Effector CD8-positive, alpha-beta T cell (primary cell): ENCODE measurements around the gene ENKD1.
A peak's percentile ranks its signal among the peaks of the same experiment; 100 is the strongest.
"Not testable (repeated sequence)": the region's sequence is repeated elsewhere in the genome, so short reads cannot be mapped to it uniquely, and the experiment has no call there.

ENCODE experiments used
- DNase-seq: peaks from one replicate; lab custom pipeline; 2025; lab: John Stamatoyannopoulos, UW
- total RNA-seq, 4 experiments: gene quantifications; one replicate each; lab custom pipeline; 2026; lab: John Stamatoyannopoulos, UW

The ENKD1 gene, protein sequence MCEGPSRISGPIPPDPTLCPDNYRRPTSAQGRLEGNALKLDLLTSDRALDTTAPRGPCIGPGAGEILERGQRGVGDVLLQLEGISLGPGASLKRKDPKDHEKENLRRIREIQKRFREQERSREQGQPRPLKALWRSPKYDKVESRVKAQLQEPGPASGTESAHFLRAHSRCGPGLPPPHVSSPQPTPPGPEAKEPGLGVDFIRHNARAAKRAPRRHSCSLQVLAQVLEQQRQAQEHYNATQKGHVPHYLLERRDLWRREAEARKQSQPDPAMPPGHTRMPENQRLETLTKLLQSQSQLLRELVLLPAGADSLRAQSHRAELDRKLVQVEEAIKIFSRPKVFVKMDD
- total RNA-seq, result 13.1 to 22.2 (median 17.6) reads per million in 4 experiments

GRCh38 chr16:67666559-67667452 is at the start of gene ENKD1, which contains the start of gene C16orf86:
TSS of gene ENKD1 (minus strand) at chr16:67666750. CDS start at chr16:67666442, 308 bp downstream.
TSS of gene C16orf86 (plus strand) at chr16:67666814. CDS start at chr16:67666971, 157 bp downstream.
- peak; percentile 72 for DNase-seq

DNA sequence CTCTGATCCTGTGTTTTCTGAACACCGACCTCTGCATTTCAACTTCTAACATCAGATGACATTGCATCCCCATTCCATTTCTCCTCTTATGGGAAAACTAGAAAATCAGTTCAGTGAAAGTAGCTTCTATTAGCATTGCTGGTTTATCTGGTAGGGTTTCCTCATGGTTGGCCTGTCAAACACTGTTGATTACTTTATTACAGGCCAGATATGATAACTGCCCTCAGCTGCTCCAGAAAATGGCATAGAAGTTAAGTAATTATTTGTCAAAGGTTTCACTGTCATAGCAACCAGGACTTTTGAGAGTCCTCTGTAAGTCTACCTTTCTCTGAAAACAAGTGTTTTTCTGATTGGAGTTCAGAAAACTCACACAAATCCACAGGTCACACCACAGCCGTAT is 49.5 kb upstream of the ENKD1 start:
- DNase-seq, result no peak

GRCh38 chr16:67714522-67714921 is 48.0 kb upstream of the ENKD1 start:
- DNase-seq, result no peak

DNA sequence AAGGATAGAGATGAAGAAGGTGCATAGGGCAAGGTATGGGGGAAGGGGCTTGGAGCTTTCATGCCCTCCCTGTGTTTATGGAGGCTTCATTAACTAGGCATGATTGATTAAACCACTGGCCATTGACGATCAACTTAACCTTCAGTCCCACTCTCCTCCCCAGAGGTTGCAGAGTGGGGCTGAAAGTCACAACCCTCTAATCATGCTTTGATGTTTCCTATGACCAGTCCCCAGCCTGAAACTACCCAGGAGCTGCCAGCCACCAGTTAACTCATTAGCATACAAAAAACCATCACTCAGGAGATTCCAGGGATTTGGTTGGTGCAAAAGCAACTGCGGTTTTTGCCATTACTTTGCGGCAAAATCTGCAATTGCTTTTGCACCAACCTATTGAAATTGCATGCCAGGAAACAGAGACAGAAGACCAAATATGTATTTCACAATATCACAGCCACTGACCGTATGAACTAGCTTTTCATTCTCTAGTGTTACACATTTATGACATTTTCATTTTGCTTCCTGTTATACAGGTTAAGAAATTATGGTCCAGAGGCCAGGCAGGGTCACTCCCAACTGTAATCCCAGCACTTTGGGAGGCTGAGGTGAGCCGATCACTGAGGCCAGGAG is 47.2 kb upstream of the ENKD1 start:
- DNase-seq, result no peak

DNA sequence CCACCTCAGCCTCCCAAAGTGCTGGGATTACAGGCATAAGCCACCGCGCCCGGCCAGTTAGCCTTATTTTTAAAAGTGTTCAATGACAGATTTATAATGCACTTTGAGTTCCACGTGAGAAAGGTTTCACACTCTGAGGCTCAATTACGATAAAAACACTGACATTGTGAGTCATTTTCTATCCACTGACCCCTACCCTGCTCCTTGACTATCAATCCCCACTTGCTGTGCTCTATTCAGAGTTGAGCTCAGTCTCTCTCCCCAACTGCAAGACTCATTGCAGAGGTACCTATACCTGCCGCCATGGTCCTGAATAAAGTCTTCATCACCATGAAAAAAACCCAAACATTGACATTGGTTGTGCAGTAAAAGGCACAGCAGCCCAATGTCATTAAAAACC is 44.1 kb upstream of the ENKD1 start:
- DNase-seq, result no peak

GRCh38 chr16:67709050-67709449 is 42.5 kb upstream of the ENKD1 start:
- DNase-seq, result no peak

- DNase-seq, result no peak
These were observed 41.8 kb upstream of the ENKD1 start for GRCh38 chr16:67708368-67708771.

DNA sequence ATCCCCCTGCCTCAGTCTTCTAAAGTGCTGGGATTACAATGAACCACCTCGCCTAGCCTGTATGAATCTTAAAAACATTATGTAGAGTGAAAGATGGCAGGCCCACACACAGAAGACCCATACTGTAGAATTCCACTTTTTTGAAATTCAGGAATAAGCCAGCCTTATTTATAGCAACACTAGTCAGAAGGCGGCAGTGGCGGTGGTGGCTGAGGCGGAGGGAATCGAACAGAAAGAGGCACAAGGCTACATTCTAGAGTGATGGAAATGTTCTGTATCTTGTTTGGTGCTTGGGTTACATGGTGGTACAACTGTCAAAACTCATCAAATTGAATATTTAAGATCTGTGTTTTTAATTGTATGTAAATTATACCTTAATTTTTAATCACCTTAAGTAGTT is 41.2 kb upstream of the ENKD1 start:
- no peak for DNase-seq

DNA sequence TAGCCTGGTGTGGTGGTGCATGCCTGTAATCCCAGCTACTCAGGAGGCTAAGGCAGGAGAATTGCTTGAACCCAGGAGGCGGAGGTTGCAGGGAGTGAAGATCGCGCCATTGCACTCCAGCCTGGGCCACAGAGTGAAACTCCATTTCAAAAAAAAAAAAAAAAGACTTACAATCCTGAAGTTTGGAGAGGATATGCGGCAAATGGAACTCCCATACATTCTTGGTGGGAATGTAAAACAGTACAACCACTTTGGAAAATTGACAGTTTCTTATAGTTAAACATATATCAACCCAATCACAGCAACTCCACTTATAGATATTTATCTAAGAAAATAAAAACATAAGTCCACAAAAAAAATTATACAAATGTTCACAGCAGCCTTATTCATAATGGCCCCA is 40.7 kb upstream of the ENKD1 start:
- DNase-seq, result no peak

DNA sequence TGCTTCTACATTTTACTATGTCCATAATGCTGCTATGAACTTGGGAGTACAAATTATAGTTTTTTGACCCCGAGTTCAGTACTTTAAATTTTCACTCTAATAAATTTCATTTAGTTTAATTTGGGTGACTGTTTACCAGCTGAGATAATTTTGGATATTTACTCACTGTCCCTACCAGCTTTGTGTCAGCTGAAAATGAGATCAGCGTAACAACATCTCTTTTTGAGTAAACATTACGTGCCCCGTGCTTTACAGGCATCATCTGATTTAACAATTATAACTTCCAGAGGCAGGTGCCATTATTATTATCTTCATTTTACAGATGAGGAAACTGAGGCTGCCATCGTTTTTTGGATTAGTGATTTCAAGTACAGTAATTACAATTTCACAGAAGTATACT is 37.6 kb upstream of the ENKD1 start:
- DNase-seq, result no peak

DNA sequence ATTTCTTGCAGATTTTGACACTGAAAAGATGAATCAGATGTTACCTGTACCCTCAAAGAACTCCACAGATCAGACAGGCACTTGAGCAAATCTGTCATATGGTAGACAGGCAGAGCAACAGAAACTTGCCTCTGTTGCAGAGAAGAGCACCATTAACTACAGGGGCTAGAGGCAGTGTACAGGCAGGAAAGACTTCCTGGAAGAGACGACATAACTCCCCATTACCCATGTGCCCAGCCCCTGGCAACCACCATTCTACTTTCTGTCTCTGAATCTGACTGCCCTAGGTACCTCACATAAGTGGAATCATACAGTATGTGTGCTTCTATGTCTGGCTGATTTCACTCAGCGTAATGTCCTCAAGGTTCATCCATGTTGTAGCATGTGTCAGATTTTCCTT is 37.1 kb upstream of the ENKD1 start:
- DNase-seq, result no peak

DNA sequence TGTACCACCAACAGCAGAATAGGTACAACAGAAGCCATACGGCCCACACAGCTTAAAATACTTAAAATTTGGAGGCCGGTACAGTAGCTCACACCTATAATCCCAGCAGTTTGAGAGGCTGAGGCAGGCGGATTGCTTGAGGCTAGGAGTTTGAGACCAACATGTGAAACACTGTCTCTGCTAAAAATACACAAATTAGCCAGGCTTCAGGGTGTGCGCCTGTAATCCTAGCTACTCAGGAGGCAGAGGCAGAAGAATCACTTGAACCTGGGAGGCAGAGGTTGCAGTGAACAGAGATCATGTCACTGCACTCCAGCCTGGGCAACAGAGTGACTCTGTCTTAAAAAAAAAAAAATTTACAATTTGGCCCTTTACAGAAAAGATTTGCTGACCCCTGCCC is 35.6 kb upstream of the ENKD1 start:
- no peak for DNase-seq

GRCh38 chr16:67701420-67701819 is 34.9 kb upstream of the ENKD1 start:
- no peak for DNase-seq

DNA sequence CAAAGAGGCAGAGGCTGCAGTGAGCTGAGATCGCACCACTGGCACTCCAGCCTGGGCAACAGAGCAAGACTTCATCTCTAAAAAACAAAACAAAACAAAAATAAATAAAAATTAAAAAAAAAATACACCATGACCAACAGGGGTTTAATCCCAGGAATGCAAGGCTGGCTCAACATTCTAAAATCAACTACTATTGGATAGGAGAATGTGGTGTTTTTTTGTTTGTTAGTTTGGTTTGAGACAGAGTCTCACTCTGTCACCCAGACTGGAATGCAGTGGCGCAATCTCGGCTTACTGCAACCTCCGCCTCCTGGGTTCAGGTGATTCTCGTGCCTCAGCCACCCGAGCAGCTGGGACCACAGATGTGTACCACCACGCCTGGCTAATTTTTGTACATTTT is 32.7 kb upstream of the ENKD1 start:
- DNase-seq, result no peak

GRCh38 chr16:67697422-67698185 is 31.1 kb upstream of the ENKD1 start:
- no peak for DNase-seq

DNA sequence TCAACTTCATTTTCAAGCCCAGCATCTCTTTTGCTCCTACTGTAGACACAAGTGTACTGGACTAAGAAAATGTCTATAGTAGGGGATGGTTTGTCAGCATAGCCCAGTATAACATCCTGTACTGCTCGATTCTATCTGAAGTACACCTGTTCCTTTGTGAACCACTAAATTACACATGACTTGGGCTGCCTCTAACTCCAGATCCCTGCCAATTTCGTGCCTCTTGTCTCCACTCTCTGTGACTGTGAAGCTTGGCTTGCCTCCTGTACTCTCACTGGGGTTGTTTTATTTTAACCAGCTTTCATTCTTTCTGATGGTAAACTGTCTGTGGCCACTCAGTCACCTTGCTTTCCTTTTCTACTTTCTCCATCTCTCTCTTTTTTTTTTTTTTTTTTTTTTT is 28.1 kb upstream of the ENKD1 start:
- no peak for DNase-seq

DNA sequence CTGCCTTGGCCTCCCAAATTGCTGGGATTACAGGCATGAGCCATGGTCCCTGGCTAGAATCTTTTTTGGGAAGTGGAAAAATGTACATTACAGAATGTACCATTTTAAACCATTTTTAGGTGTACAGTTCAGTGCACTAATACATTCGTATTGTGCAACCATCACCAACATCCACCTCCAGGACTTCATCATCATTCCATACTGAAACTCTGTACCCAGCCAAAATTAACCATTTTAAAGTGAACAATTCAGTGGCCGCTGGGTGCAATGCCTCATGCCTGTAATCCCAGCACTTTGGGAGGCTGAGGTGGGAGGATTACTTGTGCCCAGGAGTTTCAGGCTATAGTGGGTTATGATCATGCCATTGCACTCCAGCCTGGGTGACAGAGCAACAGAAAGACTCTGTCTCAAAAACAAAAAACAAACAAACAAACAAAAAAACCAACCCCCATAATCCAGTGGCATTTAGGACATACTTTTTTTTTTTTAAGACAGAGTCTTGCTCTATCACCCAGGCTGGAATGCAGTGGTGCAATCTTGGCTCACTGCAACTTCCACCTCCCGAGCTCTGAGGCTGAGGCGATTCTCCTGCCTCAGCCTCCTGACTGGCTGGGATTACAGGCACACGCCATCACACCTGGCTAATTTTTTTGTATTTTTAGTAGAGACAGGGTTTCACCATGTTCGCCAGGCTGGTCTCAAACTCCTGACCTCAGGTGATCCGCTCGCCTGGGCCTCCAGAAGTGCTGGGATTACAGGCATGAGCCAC is 27.2 kb upstream of the ENKD1 start:
- DNase-seq, result not testable (repeated sequence)

DNA sequence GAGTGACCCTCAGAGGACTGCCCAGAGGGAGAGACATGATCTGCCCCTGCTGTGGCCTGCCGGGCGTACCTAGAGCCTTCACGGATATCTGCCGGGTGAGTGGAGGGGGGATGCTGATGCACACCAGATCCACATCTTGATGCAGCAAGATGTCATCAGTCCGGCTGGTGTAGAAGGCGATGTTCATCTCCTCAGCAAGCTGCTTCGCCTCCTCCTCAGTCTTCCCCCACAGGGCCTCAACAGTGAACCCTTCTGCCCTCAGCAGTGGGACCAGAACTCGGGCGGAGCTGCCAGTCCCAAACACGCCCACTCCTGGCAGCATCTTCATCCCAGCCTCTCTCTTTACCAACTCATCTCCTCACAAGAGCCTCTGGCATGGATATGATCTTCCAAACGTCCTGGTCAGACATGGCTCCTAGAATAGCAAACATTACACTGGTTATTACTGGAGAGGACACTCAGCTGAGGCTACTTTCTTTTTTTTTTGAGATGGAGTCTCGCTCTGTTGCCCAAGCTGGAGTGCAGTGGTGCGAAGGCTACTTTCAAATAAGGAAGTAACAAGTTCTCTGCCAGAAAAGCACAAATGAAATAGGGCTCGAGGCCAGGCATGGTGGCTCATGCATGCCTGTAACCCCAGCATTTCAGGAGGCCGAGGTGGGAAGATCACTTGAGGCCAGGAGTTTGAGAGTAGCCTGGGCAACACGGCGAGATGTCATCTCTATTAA is 19.0 kb upstream of the ENKD1 start:
- no peak for DNase-seq

- DNase-seq, result no peak
These were observed 17.2 kb upstream of the ENKD1 start for GRCh38 chr16:67683767-67684166.
